22Rv1 (cell line): ENCODE results near the gene LDLRAD4.
A peak's percentile ranks its signal among the peaks of the same experiment; 100 is the strongest.
"Not testable (repeated sequence)": the region's sequence is repeated elsewhere in the genome, so short reads cannot be mapped to it uniquely, and the experiment has no call there.

Source experiments
- H3K27ac ChIP-seq: fragments of 450-650 bp; 2 replicates; pipeline ENCODE4 v1.5.1; 2017
- ZFX ChIP-seq: fragments of 450-650 bp; IDR thresholded peaks from 2 replicates; pipeline ENCODE4 v1.6.1; 2017; ENCODE audit warnings: antibody characterized with exemption, borderline replicate concordance
- TF ChIP-seq, protein P1 (sequence below): fragments of 450-650 bp; IDR thresholded peaks from 2 replicates; pipeline ENCODE4 v1.5.1; 2017; ENCODE audit warnings: mild to moderate bottlenecking

LDLRAD4 gene

DNA sequence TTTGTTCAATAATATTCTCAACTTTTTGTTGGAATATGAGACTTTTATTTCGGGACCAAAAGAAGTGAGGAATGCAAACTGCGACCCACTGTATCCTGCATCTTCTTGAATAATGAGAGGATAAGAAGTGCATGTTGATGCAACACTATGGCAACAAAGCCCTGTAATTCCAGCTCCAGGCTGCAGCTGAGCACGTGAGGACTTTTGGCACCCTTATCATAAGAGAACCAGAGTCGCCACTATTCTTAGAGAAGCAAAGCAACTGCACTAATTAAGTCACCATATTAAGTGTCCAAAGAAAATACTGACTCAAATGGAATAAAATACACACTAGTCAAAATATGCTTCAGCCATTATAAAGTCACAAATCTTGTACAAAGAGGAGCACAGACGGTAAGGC, 441.9 kb downstream of the LDLRAD4 start:
- no peak overlapping the region for H3K27ac ChIP-seq
- TF ChIP-seq, protein P1, sequence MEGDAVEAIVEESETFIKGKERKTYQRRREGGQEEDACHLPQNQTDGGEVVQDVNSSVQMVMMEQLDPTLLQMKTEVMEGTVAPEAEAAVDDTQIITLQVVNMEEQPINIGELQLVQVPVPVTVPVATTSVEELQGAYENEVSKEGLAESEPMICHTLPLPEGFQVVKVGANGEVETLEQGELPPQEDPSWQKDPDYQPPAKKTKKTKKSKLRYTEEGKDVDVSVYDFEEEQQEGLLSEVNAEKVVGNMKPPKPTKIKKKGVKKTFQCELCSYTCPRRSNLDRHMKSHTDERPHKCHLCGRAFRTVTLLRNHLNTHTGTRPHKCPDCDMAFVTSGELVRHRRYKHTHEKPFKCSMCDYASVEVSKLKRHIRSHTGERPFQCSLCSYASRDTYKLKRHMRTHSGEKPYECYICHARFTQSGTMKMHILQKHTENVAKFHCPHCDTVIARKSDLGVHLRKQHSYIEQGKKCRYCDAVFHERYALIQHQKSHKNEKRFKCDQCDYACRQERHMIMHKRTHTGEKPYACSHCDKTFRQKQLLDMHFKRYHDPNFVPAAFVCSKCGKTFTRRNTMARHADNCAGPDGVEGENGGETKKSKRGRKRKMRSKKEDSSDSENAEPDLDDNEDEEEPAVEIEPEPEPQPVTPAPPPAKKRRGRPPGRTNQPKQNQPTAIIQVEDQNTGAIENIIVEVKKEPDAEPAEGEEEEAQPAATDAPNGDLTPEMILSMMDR: no peak
- no peak for TF ChIP-seq ZFX

DNA sequence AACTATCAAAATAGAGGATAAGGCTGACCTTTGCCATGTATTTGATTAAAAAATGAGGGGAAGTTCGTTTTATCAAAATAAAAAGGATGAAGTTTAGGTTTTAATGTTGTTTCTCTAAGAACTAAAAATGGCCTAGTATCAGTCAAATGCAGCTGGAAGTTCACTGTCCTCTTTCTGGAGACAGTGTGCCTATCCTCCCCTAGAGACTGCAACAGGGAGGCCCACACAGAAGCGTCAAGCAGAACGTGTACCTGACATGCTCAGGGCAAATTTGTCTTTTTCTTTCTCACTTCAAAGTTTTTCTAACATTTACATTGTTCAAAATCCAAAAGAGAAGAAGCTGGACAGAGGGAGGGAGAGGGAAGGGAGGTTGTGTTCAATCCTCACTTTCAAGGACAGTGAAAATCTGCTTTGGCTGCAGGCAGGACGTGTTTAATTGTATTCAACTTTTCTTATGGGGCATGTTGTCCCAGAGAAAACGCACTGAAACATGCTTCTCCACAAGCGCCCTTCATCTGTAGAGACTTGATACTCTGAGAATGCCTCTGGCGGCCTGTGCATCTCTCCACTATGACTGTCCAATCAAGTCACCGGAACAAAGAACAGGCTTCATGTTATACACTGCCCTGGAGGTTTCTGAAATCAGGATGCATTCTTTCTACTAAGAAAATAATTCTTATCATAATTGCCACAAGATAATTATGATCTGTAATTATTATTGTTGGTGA, 442.7 kb downstream of the LDLRAD4 start:
- no peak overlapping the region for H3K27ac ChIP-seq
- TF ChIP-seq ZFX: no peak
- TF ChIP-seq, protein P1: no peak

DNA sequence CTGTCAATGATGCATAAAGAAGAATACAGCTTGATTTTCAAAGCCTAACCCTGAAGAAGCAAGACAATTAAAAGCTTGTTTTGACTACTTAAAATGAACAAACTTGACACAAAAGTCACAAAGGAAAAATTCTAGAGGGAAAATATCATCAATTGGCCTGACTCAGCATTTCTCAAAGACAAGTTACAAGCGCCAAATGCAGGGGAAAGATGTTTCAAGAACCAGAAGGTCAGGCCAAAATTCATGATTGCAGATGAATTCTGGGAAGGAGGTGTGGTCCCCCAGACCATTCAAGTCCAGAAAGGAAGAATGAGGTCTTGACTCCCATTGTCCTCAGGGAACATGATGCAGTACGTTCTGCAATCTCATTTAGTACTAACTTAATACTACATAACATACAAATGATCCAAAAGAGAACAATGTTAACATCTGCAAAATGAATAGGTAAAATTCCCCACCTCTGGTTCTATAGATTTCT, 443.3 kb downstream of the LDLRAD4 start:
- TF ChIP-seq ZFX: no peak
- TF ChIP-seq, protein P1: no peak
- H3K27ac ChIP-seq: no peak overlapping the region

DNA sequence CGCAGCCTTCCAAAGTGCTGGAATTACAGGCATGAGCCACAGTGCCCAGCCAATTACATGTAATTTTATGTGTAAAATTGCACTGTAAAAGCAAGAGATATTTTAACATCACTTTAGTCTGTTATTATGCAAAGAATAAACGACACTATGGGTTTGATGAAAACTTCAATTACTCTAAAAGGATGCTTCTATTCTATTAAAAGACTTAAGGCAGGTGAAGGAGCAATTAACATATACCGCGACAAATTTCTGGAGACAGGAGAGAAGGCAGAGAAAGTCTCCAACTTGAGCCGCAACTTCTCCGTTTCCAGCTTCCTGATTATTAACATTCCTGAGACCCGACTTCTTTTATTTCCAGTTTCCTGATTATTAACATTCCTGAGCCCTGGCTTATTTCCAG, 454.1 kb downstream of the LDLRAD4 start:
- no peak overlapping the region for H3K27ac ChIP-seq
- TF ChIP-seq, protein P1: no peak
- no peak for TF ChIP-seq ZFX

DNA sequence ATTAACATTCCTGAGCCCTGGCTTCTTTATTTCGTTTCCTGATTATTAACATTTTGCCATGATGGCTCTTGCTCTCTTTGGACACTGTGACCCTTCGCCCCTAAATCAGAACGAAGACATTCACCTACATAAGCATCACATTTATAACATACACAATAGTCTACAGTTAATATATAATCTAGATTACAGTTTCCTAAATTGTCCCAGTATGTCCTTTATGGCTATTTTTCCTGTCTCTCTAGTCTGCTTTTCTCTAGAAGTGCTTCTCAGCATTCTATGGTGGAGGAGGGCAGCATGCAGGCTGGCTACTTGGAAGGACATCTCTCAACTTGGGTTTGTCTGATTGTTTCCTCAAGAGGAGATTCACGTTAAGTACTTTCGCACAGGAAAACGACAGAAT, 457.9 kb downstream of the LDLRAD4 start:
- TF ChIP-seq, protein P1: no peak
- TF ChIP-seq ZFX: no peak
- no peak overlapping the region for H3K27ac ChIP-seq

DNA sequence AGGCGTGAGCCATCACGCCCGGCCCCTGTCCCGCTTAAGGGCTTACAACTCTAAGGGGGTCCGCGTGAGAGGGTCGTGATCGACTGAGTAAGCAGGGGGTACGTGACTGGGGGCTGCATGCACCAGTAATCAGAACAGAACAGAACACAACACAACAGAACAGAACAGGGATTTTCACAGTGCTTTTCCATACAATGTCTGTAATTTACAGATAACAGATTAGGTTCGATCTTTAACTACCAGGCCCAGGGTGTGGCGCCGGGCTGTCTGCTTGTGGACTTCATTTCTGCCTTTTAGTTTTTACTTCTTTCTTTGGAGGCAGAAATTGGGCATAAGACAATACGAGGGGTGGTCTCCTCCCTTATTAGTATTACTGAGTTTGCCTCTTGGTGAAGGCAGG, 458.8 kb downstream of the LDLRAD4 start:
- not testable (repeated sequence) for H3K27ac ChIP-seq

DNA sequence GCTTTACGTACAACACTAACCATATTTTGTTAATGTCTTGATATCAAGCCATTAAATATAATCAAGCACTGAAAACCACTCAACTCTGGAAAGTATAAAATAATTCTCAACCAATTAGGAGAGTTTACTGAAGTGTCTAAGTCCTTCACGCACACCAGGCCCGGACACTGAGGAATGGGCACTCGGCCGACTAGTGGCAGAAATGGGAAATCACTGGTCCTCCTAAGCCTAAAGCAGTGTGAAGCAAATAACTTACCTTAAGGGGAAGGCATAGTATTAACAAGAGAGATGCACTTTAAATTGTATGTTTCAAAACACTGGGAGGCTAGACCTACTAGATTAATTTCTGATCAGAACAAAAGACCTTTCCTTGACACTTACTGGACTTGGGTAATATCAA, 462.1 kb downstream of the LDLRAD4 start:
- H3K27ac ChIP-seq: no peak overlapping the region
- TF ChIP-seq, protein P1: peak; percentile 78
- TF ChIP-seq ZFX: no peak

DNA sequence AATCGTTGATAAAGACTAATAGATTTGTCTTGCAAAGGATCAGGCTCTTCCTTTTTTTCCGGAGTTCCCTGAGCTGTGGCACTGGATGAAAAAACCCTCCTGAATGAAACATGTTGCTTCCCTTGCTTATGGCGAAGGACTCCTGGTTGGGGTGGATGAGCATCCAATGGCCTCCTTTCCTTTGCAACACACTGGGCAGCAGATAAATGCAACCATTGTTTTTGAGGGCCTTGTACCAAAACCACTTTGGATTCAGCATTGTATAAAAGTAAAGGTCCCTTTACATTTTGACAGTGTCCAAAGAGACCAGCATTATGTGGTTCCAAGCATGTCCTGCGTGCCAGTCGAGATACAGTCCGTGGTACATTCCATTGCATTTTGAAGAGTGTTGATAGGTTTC, 463.1 kb downstream of the LDLRAD4 start:
- no peak overlapping the region for H3K27ac ChIP-seq
- TF ChIP-seq, protein P1: no peak
- TF ChIP-seq ZFX: no peak
